Activated T-helper 1 cell treated with anti-CD3 and anti-CD28 coated beads, Interleukin-12 subunit alpha, Interleukin-12 subunit beta, Interleukin-2, Interleukin-4 antibody, amounts not matched to agents 30 ng/mL and 10 ng/mL and 1 ng/mL, durations not matched to agents 14 hours and 24 hours and 36 hours (primary cell): ENCODE results near the gene ANAPC2. TPM values are rescaled to one million over a fixed set of nuclear protein-coding genes. Genes with fewer than 3 reads are reported as not detected.

Experiments used
- DNase-seq: peaks from one replicate; pipeline ENCODE4 v3.0.0; 2021; ENCODE audit warnings: low spot score
- H3K27ac Mint-ChIP-seq: one replicate; pipeline ENCODE4 v1.8.0; 2021; ENCODE audit warnings: mild to moderate bottlenecking, mixed read lengths
- H3K27me3 Mint-ChIP-seq: one replicate; pipeline ENCODE4 v1.8.0; 2022; ENCODE audit warnings: mild to moderate bottlenecking, moderate library complexity, mixed read lengths; ENCODE audit not compliant: insufficient read depth
- H3K36me3 Mint-ChIP-seq: one replicate; pipeline ENCODE4 v1.8.0; 2021; ENCODE audit warnings: low read depth, mixed read lengths
- H3K4me1 Mint-ChIP-seq: one replicate; pipeline ENCODE4 v1.8.0; 2021; ENCODE audit warnings: low read depth, mixed read lengths
- H3K4me3 Mint-ChIP-seq: one replicate; pipeline ENCODE4 v1.8.0; 2021; ENCODE audit warnings: mild to moderate bottlenecking, moderate library complexity, mixed read lengths
- H3K9me3 Mint-ChIP-seq: one replicate; pipeline ENCODE4 v1.8.0; 2021; ENCODE audit warnings: mixed read lengths
- intact Hi-C: fragments of 100-400 bp; cut with micrococcal nuclease; formaldehyde crosslinking; loops from one replicate; pipeline ENCODE4 v1.15.1; 2024
- total RNA-seq: library from RNA; stranded (reverse); gene quantifications from 2 replicates; pipeline ENCODE4 v1.2.3, GENCODE V29; 2022

ANAPC2 gene
- total RNA-seq, 1 donor from 2014 or later, result 63.6 TPM

- Mint-ChIP-seq H3K27ac (peak overlapping the region; percentile 87), H3K36me3 (peaks cover 5% of the 10 kb centered on the region), H3K4me3 (peak overlapping the region; percentile 97), H3K27me3 (peaks cover 4% of the 10 kb centered on the region), H3K4me1 (peaks cover 24% of the 10 kb centered on the region), H3K9me3 (no peaks in the 10 kb centered on the region)
- intact Hi-C loops, result loop anchor here (1.0 to 2.0 kb wide), 3 partner anchors 33 to 75 kb away; partner anchors contain the start of genes DPP7 and RNF224
- DNase-seq, result no peak
These were observed 1.2 kb upstream of the ANAPC2 start for GRCh38 chr9:137189297-137190295.

GRCh38 chr9:137188086-137188489, 272 bp downstream of the ANAPC2 start:
- Mint-ChIP-seq H3K4me3 (peak overlapping the region; percentile 92), H3K4me1 (peaks cover 24% of the 10 kb centered on the region), H3K9me3 (no peaks in the 10 kb centered on the region), H3K27ac (peak overlapping the region; percentile 86), H3K36me3 (peaks cover 13% of the 10 kb centered on the region), H3K27me3 (peaks cover 4% of the 10 kb centered on the region)
- no peak for DNase-seq
- intact Hi-C loops, result loop anchor here (1.0 to 2.0 kb wide), 9 partner anchors 12 to 397 kb away; partner anchors contain the start of genes NDOR1, NELFB, TMEM141 and TMEM203

DNA sequence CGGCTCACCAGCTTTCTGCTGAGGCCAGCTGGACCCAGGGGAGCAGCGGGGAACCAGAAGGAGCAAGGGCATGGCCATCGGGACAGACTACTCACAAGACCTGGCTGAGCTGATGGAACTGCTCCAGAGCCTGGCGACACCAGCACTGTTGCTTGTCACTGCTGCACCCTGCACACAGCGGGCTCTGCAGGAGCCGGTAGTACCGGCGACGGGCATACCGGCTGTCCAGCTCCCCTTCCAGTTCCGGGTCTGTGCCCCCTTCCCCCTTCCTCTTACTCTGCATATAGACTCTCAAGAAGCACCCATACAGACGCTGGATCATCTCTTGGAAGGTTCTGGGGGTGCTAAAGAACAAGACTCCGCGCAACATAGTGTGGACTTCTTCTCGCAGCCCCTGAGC, 974 bp downstream of the ANAPC2 start:
- H3K27ac Mint-ChIP-seq, result peak overlapping the region; percentile 86
- peak overlapping the region; percentile 92 for H3K4me3 Mint-ChIP-seq
- H3K9me3 Mint-ChIP-seq, result no peaks in the 10 kb centered on the region
- intact Hi-C loops, result no loop called here
- H3K27me3 Mint-ChIP-seq, result peaks cover 4% of the 10 kb centered on the region
- peaks cover 24% of the 10 kb centered on the region for H3K4me1 Mint-ChIP-seq
- peaks cover 13% of the 10 kb centered on the region for H3K36me3 Mint-ChIP-seq
- no peak for DNase-seq

- no peak for DNase-seq
- peaks cover 4% of the 10 kb centered on the region for H3K27me3 Mint-ChIP-seq
- H3K36me3 Mint-ChIP-seq, result peaks cover 16% of the 10 kb centered on the region
- H3K4me3 Mint-ChIP-seq, result peak overlapping the region; percentile 92
- H3K9me3 Mint-ChIP-seq, result no peaks in the 10 kb centered on the region
- H3K27ac Mint-ChIP-seq, result no peak overlapping the region
- peaks cover 24% of the 10 kb centered on the region for H3K4me1 Mint-ChIP-seq
- intact Hi-C loops, result no loop called here
These were observed 2.0 kb downstream of the ANAPC2 start for GRCh38 chr9:137186385-137186784.

DNA sequence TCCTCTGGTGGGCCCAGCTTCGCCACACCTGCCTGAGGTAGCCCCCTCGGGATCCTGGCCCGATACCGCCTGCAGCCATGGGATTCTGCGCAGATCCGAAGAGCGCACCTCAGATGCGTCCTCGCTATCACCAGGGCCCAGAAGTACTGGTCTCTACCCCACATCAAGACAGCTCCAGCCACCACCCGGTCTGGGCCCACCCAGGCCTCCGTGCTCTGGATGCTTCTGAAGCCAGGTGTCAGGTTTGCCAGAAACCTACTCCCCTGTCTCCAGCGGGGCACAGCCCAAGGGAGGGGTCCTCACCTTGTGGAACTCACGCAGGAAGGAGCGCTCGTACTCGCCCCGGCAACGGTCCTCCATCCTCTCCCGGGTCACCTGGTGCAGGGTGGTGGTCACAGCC, 2.4 kb downstream of the ANAPC2 start:
- H3K4me3 Mint-ChIP-seq, result no peak overlapping the region
- no peaks in the 10 kb centered on the region for H3K9me3 Mint-ChIP-seq

GRCh38 chr9:137184881-137185660, 3.3 kb downstream of the ANAPC2 start:
- intact Hi-C loops, result no loop called here

More for the DNA sequence above, 2.4 kb downstream of the ANAPC2 start:
- Mint-ChIP-seq H3K36me3 (peaks cover 16% of the 10 kb centered on the region), H3K4me1 (peaks cover 24% of the 10 kb centered on the region), H3K27ac (no peak overlapping the region), H3K27me3 (peaks cover 4% of the 10 kb centered on the region)
- DNase-seq, result no peak
- intact Hi-C loops, result no loop called here

GRCh38 chr9:137183980-137184595, 4.3 kb downstream of the ANAPC2 start:
- intact Hi-C loops, result no loop called here
- no peak overlapping the region for H3K27ac Mint-ChIP-seq

More at GRCh38 chr9:137184881-137185660, 3.3 kb downstream of the ANAPC2 start:
- no peak overlapping the region for H3K27ac Mint-ChIP-seq
- peaks cover 14% of the 10 kb centered on the region for H3K36me3 Mint-ChIP-seq
- H3K4me3 Mint-ChIP-seq, result no peak overlapping the region
- peaks cover 4% of the 10 kb centered on the region for H3K27me3 Mint-ChIP-seq
- DNase-seq, result no peak
- H3K9me3 Mint-ChIP-seq, result no peaks in the 10 kb centered on the region
- peaks cover 24% of the 10 kb centered on the region for H3K4me1 Mint-ChIP-seq

DNA sequence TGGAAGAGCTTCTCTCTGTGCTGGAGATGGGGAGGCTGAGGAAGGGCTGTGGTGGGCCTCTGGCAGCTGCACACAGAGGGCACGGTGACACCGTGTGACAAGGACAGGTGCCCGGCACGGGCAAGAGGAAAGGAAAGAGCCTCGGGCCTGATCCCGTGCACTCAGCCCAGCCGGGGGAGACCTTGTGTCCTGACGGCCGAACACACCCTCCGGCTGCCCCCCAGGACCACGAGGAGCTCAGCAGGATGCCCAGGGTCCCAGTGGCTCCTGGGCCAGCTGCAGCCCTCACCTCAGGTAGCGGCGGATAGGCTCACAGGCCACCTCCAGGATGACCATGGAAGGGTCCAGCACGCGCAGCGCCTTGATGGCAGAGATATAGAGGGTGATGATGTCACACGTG, 5.5 kb downstream of the ANAPC2 start:
- H3K27ac Mint-ChIP-seq, result no peak overlapping the region
- peaks cover 11% of the 10 kb centered on the region for H3K36me3 Mint-ChIP-seq
- H3K9me3 Mint-ChIP-seq, result no peaks in the 10 kb centered on the region
- DNase-seq, result no peak
- peaks cover 4% of the 10 kb centered on the region for H3K27me3 Mint-ChIP-seq
- H3K4me1 Mint-ChIP-seq, result peaks cover 16% of the 10 kb centered on the region
- no peak overlapping the region for H3K4me3 Mint-ChIP-seq
- intact Hi-C loops, result no loop called here

More at GRCh38 chr9:137183980-137184595, 4.3 kb downstream of the ANAPC2 start:
- no peak for DNase-seq
- peaks cover 4% of the 10 kb centered on the region for H3K27me3 Mint-ChIP-seq
- peaks cover 13% of the 10 kb centered on the region for H3K36me3 Mint-ChIP-seq
- no peak overlapping the region for H3K4me3 Mint-ChIP-seq
- H3K9me3 Mint-ChIP-seq, result no peaks in the 10 kb centered on the region
- H3K4me1 Mint-ChIP-seq, result peaks cover 18% of the 10 kb centered on the region

DNA sequence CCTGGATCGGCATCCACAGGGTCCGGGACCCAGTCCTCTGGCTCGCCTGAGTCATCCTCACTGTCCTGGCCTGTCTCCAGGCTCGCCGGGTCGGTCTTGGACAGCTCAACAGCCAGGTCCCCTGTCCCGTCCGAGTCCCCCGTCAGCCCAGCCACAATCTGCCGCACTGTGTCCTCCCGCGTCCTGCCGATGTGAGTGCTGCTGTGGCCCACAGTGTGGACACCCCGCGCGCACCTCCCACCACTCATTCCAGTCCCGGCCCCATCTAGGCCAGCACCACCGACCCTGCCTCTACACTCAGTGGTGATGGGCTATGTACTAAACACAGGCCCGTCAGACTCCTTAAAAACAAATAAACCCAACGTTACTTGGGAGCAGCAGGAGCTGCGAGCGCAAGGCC, 6.7 kb downstream of the ANAPC2 start:
- Mint-ChIP-seq H3K4me1 (peaks cover 5% of the 10 kb centered on the region), H3K27ac (no peak overlapping the region), H3K4me3 (no peak overlapping the region), H3K27me3 (no peaks in the 10 kb centered on the region), H3K9me3 (no peaks in the 10 kb centered on the region), H3K36me3 (peaks cover 11% of the 10 kb centered on the region)
- no peak for DNase-seq
- intact Hi-C loops, result no loop called here

- H3K4me3 Mint-ChIP-seq, result no peak overlapping the region
- no peaks in the 10 kb centered on the region for H3K4me1 Mint-ChIP-seq
- no peaks in the 10 kb centered on the region for H3K27me3 Mint-ChIP-seq
- no peak for DNase-seq
- H3K9me3 Mint-ChIP-seq, result no peaks in the 10 kb centered on the region
- H3K27ac Mint-ChIP-seq, result no peak overlapping the region
- intact Hi-C loops, result no loop called here
- H3K36me3 Mint-ChIP-seq, result peaks cover 14% of the 10 kb centered on the region
These were observed 7.9 kb downstream of the ANAPC2 start for GRCh38 chr9:137180491-137180890.

- Mint-ChIP-seq H3K27ac (no peak overlapping the region), H3K4me3 (no peak overlapping the region), H3K9me3 (no peaks in the 10 kb centered on the region), H3K27me3 (no peaks in the 10 kb centered on the region), H3K4me1 (no peaks in the 10 kb centered on the region), H3K36me3 (peaks cover 14% of the 10 kb centered on the region)
- no peak for DNase-seq
- intact Hi-C loops, result no loop called here
These were observed 8.6 kb downstream of the ANAPC2 start for GRCh38 chr9:137179761-137180160.

- no peak overlapping the region for H3K27ac Mint-ChIP-seq
- peaks cover 9% of the 10 kb centered on the region for H3K36me3 Mint-ChIP-seq
- H3K9me3 Mint-ChIP-seq, result no peaks in the 10 kb centered on the region
- no peaks in the 10 kb centered on the region for H3K4me1 Mint-ChIP-seq
- intact Hi-C loops, result no loop called here
- no peak for DNase-seq
- no peaks in the 10 kb centered on the region for H3K27me3 Mint-ChIP-seq
- H3K4me3 Mint-ChIP-seq, result no peak overlapping the region
These were observed 9.3 kb downstream of the ANAPC2 start for GRCh38 chr9:137178939-137179630.
